Left cardiac atrium (tissue), 4 donors: Measurements from ENCODE around the gene IDUA. TPM values are rescaled to one million over a fixed set of nuclear protein-coding genes. Genes with fewer than 3 reads are reported as not detected.

Experiments used
- ATAC-seq, 2 donors: fragments of 200-7000 bp; cut with Tn5 transposase; one replicate each; pipeline ENCODE4 v1.9.1; 2020; ENCODE audit warnings: mild to moderate bottlenecking in 2 of 2, moderate library complexity in 2 of 2
- DNase-seq: peaks from one replicate; pipeline ENCODE4 v3.0.0-alpha.2; 2020
- intact Hi-C, 2 donors: fragments of 100-400 bp; cut with DNase I; formaldehyde crosslinking; loops; one replicate each; pipeline versions ENCODE4 v1.14.1 to v1.15.1; 2022 to 2023
- total RNA-seq, 2 donors: library from RNA; stranded (reverse); fragmentation: NEBNext Ultra II Directional; extraction: Animal tissue kit (Norgen Biotek cat#: 25700); gene quantifications; one replicate each; pipeline ENCODE4 v1.2.1, GENCODE V29; 2021
- donor health status: DM: no; HTN: yes; CAD: no.
- donor health status: DM: no; HTN: yes; CAD: no; lungs with severe emphysema.
- donor health status: DM: yes; HTN: yes; CAD: no.
- donor health status: Dilated cardiomyopathy.

Gene IDUA
- total RNA-seq, 2 donors from 2014 or later = 15.4 to 18.7 TPM

GRCh38 chr4:1021386-1022050 lies 34.7 kb downstream of the IDUA start:
- intact Hi-C loops = no loop called here
- no peak for DNase-seq
- ATAC-seq = no peak

GRCh38 chr4:1022051-1022738 lies 35.4 kb downstream of the IDUA start:
- ATAC-seq (no peak), DNase-seq (no peak)
- intact Hi-C loops = no loop called here

GRCh38 chr4:1022739-1023066 lies 35.9 kb downstream of the IDUA start:
- intact Hi-C loops = no loop called here
- no peak for DNase-seq
- ATAC-seq = no peak

GRCh38 chr4:1023075-1023640 lies 36.3 kb downstream of the IDUA start:
- DNase-seq = no peak
- intact Hi-C loops = no loop called here
- ATAC-seq = no peak

- ATAC-seq (no peak), DNase-seq (no peak)
- intact Hi-C loops = no loop called here
Observed at GRCh38 chr4:1023895-1024740, 37.3 kb downstream of the IDUA start.

GRCh38 chr4:1024882-1025545 lies 38.2 kb downstream of the IDUA start:
- intact Hi-C loops = no loop called here
- ATAC-seq (no peak), DNase-seq (no peak)

- DNase-seq = no peak
- intact Hi-C loops = no loop called here
- ATAC-seq = peak; percentile 19 to 55
Observed at GRCh38 chr4:1026115-1026514, 39.3 kb downstream of the IDUA start.

- DNase-seq (no peak), ATAC-seq (no peak)
- intact Hi-C loops = no loop called here
Observed at GRCh38 chr4:1027219-1027914, 40.5 kb downstream of the IDUA start.

GRCh38 chr4:1027915-1028238 lies 41.0 kb downstream of the IDUA start:
- no peak for DNase-seq
- no peak for ATAC-seq
- intact Hi-C loops = no loop called here

- ATAC-seq (no peak), DNase-seq (no peak)
- intact Hi-C loops = no loop called here
Observed at GRCh38 chr4:1028574-1029220, 41.9 kb downstream of the IDUA start.

- ATAC-seq (no peak), DNase-seq (no peak)
- intact Hi-C loops = no loop called here
Observed at GRCh38 chr4:1029529-1029928, 42.7 kb downstream of the IDUA start.

GRCh38 chr4:1030031-1030430 lies 43.2 kb downstream of the IDUA start:
- intact Hi-C loops = no loop called here
- no peak for ATAC-seq
- no peak for DNase-seq

- intact Hi-C loops = no loop called here
- no peak for ATAC-seq
- DNase-seq = no peak
Observed at GRCh38 chr4:1030559-1030958, 43.7 kb downstream of the IDUA start.

GRCh38 chr4:1031346-1031745 lies 44.5 kb downstream of the IDUA start:
- intact Hi-C loops = no loop called here
- ATAC-seq = no peak
- DNase-seq = no peak

GRCh38 chr4:1031956-1032795 lies 45.3 kb downstream of the IDUA start:
- intact Hi-C loops = no loop called here
- DNase-seq (no peak), ATAC-seq (no peak)

GRCh38 chr4:1032861-1033260 lies 46.0 kb downstream of the IDUA start:
- ATAC-seq (no peak), DNase-seq (no peak)
- intact Hi-C loops = no loop called here

GRCh38 chr4:1033840-1034551 lies 47.2 kb downstream of the IDUA start:
- ATAC-seq (peak; percentile 42 to 63), DNase-seq (peak; percentile 78)
- intact Hi-C loops = no loop called here
